ENCODE measurements around the gene CLEC16A. TPM values are rescaled to one million over a fixed set of nuclear protein-coding genes. Genes with fewer than 3 reads are reported as not detected.

CLEC16A gene
- total RNA-seq, 1 donor from 2014 or later: 34.6 TPM

DNA sequence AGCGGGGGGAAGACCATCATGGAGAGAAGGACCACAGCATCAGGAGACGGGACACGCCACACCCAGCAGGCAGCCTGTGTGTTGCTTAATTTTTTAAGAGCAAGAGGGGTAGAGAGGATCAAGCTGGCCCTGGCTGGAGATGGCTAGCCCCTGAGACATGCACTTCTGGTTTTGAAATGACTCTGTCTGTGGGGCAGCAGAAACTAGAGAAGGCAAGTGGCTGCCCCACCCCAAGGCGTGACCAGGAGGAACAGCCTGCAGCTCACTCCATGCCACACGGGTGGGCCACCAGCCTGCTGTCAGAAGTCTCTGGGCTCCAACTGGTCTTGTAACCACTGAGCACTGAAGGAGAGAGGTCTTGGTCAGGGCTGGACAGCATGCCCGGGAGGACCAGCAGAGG, 236.1 kb downstream of the CLEC16A start:
- DNase-seq (peak; percentile 70), ATAC-seq (peak; percentile 25 to 51)

DNA sequence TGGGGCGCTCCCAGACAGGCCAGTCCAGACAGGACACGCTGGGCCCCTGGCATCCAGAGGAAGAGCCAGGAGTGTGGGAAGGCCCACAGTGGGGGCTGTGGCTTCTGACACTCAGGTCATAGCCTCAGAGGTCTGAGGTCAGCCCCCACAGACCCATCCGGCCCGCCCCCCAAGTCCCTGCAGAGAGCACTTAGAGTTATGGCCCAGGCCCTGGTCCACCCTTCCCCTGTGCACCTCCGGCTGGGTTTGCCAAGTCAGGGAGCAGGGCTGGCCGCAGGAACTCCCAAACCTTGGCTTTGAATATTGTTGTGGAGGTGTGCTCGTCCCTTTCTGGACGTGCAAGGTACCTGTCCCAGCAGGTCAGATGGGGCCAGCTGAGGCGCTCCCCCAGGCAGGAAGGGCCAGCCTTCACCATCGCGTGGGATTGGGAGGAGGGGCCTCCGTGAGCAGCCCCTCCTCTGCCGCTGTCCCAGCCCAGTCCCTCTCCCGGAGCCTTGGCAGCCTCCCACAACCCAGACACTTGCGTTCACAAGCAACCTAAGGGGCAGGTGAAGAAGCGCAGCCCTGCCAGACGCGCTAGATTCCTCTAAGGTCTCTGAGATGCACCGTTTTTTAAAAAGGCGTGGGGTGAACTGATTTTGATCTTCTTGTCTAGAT, 237.0 kb downstream of the CLEC16A start:
- Histone ChIP-seq H3K9me3 (no peaks in the 10 kb centered on the region), H3K27ac (no peak overlapping the region), H3K4me1 (peaks cover 10% of the 10 kb centered on the region), H3K4me3 (no peak overlapping the region), H3K27me3 (ENCODE audit: low read depth) (no peaks in the 10 kb centered on the region), H3K36me3 (peaks cover 15% of the 10 kb centered on the region)
- intact Hi-C loops (cut with DNase I): no loop called here
- no peak for DNase-seq
- TF ChIP-seq, protein P1, sequence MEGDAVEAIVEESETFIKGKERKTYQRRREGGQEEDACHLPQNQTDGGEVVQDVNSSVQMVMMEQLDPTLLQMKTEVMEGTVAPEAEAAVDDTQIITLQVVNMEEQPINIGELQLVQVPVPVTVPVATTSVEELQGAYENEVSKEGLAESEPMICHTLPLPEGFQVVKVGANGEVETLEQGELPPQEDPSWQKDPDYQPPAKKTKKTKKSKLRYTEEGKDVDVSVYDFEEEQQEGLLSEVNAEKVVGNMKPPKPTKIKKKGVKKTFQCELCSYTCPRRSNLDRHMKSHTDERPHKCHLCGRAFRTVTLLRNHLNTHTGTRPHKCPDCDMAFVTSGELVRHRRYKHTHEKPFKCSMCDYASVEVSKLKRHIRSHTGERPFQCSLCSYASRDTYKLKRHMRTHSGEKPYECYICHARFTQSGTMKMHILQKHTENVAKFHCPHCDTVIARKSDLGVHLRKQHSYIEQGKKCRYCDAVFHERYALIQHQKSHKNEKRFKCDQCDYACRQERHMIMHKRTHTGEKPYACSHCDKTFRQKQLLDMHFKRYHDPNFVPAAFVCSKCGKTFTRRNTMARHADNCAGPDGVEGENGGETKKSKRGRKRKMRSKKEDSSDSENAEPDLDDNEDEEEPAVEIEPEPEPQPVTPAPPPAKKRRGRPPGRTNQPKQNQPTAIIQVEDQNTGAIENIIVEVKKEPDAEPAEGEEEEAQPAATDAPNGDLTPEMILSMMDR (IDR thresholded peaks at IDR 0.05): no peak
- no peak for ATAC-seq

More for the DNA sequence above, 236.1 kb downstream of the CLEC16A start:
- intact Hi-C loops (cut with DNase I): no loop called here
- Histone ChIP-seq H3K27ac (no peak overlapping the region), H3K9me3 (no peaks in the 10 kb centered on the region), H3K27me3 (ENCODE audit: low read depth) (no peaks in the 10 kb centered on the region), H3K4me1 (peaks cover 10% of the 10 kb centered on the region), H3K36me3 (peaks cover 15% of the 10 kb centered on the region), H3K4me3 (no peak overlapping the region)
- TF ChIP-seq, protein P1 (IDR thresholded peaks at IDR 0.05): no peak

DNA sequence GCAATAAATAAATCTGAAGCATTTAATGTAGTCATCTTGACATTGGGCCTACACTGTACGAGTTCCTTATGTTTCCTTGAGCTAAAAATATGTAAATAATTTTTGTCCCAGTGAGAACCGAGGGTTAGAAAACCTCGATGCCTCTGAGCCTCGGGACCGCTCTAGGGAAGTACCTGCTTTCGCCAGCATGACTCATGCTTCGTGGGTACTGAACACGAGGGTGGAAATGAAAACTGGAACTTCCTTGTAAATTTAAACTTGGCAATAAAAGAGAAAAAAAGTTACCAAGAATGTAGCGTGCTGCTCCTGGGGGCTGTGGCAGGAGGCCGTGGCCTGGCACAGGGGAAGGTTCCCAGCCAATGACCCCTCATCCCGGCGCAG, 237.5 kb downstream of the CLEC16A start:
- Histone ChIP-seq H3K27ac (peak overlapping the region; percentile 31), H3K9me3 (no peaks in the 10 kb centered on the region), H3K4me1 (peaks cover 10% of the 10 kb centered on the region), H3K36me3 (peaks cover 15% of the 10 kb centered on the region), H3K27me3 (ENCODE audit: low read depth) (no peaks in the 10 kb centered on the region), H3K4me3 (no peak overlapping the region)
- intact Hi-C loops (cut with DNase I): no loop called here
- ATAC-seq: peak; percentile 67 to 72
- peak; percentile 65 for DNase-seq
- TF ChIP-seq, protein P1 (IDR thresholded peaks at IDR 0.05): no peak

DNA sequence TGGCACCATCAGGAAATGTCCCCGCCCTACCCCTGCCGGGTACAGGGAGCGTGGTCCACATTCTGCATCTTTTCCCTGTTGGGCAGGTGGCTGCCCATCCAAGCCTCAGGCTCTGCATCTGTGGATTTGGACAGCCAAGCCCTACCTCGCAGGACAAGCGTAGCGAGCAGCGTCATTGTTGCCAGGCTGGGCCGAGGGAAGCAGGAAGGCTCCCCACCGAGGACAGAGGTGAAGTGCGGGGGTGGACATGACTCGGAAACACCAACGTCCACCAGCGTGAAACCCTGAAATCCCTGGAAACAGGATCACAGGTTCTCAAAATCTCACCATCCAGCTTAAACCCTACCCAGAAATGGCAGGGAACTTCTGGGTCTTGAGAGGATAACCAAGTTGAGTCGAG, 238.0 kb downstream of the CLEC16A start:
- peaks cover 15% of the 10 kb centered on the region for H3K36me3 ChIP-seq
- ATAC-seq: peak; percentile 32 to 63
- TF ChIP-seq, protein P1 (IDR thresholded peaks at IDR 0.05): no peak
- no peak overlapping the region for H3K4me3 ChIP-seq
- intact Hi-C loops (cut with DNase I): no loop called here
- H3K9me3 ChIP-seq: no peaks in the 10 kb centered on the region
- no peaks in the 10 kb centered on the region for H3K27me3 ChIP-seq (ENCODE audit: low read depth)
- peak; percentile 65 for DNase-seq
- H3K27ac ChIP-seq: peak overlapping the region; percentile 31
- peaks cover 10% of the 10 kb centered on the region for H3K4me1 ChIP-seq

DNA sequence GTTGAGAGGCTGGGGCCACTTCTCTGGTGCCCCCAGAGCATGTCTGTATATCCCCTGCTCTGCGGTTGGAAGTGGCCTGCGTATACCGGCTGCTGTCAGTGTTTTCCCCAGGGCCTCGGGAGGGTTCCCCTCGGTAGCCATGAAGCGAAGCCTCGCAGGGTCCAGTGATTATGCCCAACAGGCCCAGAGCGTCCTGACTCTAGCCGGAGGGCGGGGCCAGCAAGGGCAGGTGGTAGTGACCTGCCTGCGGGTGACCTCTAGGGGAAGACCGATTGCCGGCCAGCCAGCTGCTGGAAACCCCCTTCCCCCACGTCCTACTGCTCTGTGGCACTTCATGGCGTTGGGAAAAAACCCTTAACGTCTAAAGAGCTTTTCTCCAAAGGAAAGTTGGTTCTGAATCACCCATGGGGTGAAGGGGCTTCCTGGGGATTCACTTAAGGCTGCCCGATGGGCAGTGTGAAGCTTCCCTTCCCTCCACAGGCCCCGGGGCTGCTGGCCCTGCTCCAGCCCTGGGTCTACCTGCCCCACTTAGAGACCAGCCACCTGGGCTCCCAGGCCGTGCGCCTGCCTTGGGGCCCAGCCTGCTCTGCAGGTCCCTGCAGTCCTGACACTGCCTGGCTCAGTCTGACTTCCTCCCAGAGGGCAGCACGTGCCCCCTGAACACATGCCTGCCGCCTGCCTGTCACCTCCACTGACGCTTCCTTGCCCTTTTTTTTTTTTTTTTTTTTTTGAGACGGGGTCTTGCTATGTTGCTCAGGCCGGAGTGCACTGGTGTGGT, 238.9 kb downstream of the CLEC16A start:
- no peaks in the 10 kb centered on the region for H3K27me3 ChIP-seq (ENCODE audit: low read depth)
- ATAC-seq: peak; percentile 6 to 23
- peaks cover 10% of the 10 kb centered on the region for H3K4me1 ChIP-seq
- H3K4me3 ChIP-seq: no peak overlapping the region
- H3K9me3 ChIP-seq: no peaks in the 10 kb centered on the region
- peaks cover 15% of the 10 kb centered on the region for H3K36me3 ChIP-seq
- no peak overlapping the region for H3K27ac ChIP-seq
- intact Hi-C loops (cut with DNase I): no loop called here
- no peak for DNase-seq
- TF ChIP-seq, protein P1 (IDR thresholded peaks at IDR 0.05): no peak

Measured in lower lobe of right lung (tissue), 2 donors.